Measurements from ENCODE around the gene ANKRD17.

DNA sequence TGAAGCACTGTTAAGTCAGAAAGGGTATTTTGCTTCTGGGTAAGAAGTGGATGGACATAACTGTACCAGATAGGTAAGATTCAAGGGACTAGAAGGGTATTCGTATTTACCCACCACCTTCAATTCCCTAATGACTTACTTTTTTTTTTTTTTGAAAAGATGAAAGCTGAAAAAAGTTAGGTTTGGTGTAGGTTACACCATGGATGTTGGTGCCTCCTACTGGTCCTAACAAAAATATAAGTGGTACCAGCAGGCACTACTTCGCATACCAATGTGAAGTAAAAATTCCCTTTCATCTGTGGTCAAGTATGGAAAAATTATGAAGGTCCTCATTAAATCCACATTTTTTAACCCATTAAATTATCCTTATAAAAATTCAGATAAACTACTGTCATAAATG lies 7.2 kb downstream of the ANKRD17 start:
- TF ChIP-seq POLR2AphosphoS5 (IDR thresholded peaks at IDR 0.05; ENCODE audit: low read depth, low read length) (no peak), POLR2A (IDR thresholded peaks at IDR 0.05; ENCODE audit: low read depth, low read length) (no peak), TAF1 (IDR thresholded peaks at IDR 0.05; ENCODE audit: low read depth, low read length) (no peak)
